ENCODE measurements around the gene FBXO47. TPM values are rescaled to one million over a fixed set of nuclear protein-coding genes. Genes with fewer than 3 reads are reported as not detected.

The FBXO47 gene, protein sequence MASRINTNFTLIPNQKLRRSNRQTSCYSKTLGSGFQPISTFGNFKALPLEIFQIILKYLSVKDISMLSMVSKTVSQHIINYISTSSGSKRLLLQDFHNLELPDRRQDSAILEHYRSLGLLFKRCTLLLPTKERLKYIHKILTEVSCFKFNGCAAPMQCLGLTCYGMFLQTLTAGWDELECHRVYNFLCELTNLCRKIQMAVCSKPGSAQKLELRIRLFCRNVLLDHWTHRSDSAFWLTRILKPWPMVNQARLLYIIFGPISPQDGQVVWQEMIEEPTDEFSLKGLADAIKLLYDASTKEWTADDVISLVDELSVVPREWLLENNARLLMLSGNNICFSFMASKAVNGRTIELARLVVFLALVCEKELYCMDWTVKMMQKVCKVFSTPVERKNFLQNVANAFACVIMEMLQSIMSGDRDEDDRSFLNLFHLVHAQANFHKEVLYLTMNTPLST
- total RNA-seq: not detected in 2 replicates

DNA sequence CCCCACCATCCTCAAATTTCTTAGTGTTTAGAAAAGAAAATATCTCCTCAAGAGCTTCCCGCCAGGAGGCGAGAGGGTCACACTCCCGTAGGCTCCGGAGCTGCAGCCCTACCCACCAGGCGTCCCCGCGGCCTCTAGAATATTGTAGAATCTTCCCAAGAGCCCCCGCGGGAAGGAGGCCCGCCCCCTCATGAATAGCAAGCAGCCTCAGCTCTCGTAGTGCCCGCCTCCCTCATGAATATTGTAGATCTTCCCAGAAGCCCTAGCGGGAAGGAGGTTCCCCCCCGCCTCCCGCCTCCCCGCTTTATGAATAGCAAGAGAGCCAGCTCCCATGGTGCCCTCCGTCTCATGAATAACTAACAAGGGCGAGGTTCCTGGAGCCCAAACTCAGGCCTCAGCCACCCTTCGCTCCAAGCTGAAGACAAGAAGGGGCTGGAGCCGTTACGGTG is at the start of gene FBXO47:
TSS of gene FBXO47 (minus strand) at position 114 of the 449 bp plus-strand sequence. CDS start 4,378 bp downstream, outside the sequence.

DNA sequence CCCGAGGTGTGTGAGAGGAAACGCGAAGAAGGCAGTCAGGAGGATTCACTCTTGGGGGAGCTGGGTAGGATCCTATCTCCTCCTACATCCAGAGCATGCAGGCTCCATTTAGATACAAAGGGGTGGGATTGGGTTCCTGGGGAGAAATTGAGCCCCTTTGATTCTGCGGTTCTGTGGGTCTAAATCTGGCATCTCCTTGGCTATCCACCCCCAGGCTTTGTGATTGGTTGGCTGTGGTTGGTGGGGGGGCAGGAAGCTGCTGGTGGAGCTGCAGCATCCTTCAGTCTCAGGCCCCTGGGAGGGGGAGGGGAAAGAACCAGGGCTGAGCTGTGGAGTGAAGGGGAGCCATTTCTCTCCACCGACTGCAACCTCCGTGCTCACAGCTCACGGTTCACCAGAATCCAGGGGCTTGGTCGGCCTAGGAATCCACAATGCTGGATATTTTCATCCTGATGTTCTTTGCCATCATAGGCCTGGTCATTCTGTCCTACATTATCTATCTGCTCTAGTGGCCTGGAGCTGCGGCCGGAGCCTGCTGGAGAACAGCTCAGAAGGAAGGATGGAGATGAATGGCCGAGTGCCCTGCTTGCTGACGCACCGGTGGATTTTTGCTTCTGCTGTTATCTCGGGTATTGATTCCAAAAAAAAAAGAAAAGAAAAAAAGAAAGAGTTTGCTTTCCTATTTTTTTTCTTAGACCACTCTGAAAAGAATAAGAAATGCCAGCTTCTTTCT is 41.8 kb downstream of the FBXO47 start, which contains the start of gene LASP1NB:
TSS of gene LASP1NB (plus strand) at position 352 of the 733 bp plus-strand sequence.

Other genes with a start within 250 kb of the FBXO47 start
- 1.9 and 4.4 TPM in 2 replicates for gene CISD3, start 237.1 kb downstream of the FBXO47 start, total RNA-seq
- 6.2 and 9.5 TPM in 2 replicates for gene PCGF2, start 219.1 kb downstream of the FBXO47 start, total RNA-seq
- gene PSMB3, start 214.7 kb downstream of the FBXO47 start, total RNA-seq: 292 and 388 TPM in 2 replicates
- 24.8 and 71.6 TPM in 2 replicates for gene PIP4K2B, start 167.8 kb downstream of the FBXO47 start, total RNA-seq
- 8.7 and 14.0 TPM in 2 replicates for gene CWC25, start 142.1 kb downstream of the FBXO47 start, total RNA-seq
- gene RPL23, start 113.7 kb downstream of the FBXO47 start, total RNA-seq: 1,187 and 1,591 TPM in 2 replicates
- 78.5 and 148 TPM in 2 replicates for gene LASP1, start 97.3 kb downstream of the FBXO47 start, total RNA-seq
- gene PLXDC1, start 184.2 kb upstream of the FBXO47 start, total RNA-seq: 0.06 and 0.16 TPM in 2 replicates
- not detected in 2 replicates for gene ARL5C, start 198.8 kb upstream of the FBXO47 start, total RNA-seq
- 1.1 and 2.3 TPM in 2 replicates for gene CACNB1, start 230.3 kb upstream of the FBXO47 start, total RNA-seq
- gene RPL19, start 232.9 kb upstream of the FBXO47 start, total RNA-seq: 1,651 and 1,671 TPM in 2 replicates